SK-MEL-5 (cell line): ENCODE measurements around the gene UBXN10. TPM values are rescaled to one million over a fixed set of nuclear protein-coding genes. Genes with fewer than 3 reads are reported as not detected.
A peak's percentile ranks its signal among the peaks of the same experiment; 100 is the strongest.

Experiments used
- DNase-seq: peaks from one replicate; pipeline ENCODE4 v3.0.0-alpha.2; 2016; ENCODE audit warnings: low read depth, low spot score
- in situ Hi-C: cut with HindIII; loops from 2 replicates; pipeline ENCODE4 v1.10.0; 2016; ENCODE audit warnings: low sequenced_read_pairs, high pct_unique_total_duplicates, low pct_unique_long_range_greater_than_20kb
- total RNA-seq: library from RNA; depleted of rRNA; stranded (reverse); fragments of >200 nt; shearing (Covaris generic); gene quantifications from 2 replicates; pipeline ENCODE4 v1.2.3, GENCODE V29; 2014

Gene UBXN10
- total RNA-seq, 1 experiment from 2014 or later: 0.08 TPM

DNA sequence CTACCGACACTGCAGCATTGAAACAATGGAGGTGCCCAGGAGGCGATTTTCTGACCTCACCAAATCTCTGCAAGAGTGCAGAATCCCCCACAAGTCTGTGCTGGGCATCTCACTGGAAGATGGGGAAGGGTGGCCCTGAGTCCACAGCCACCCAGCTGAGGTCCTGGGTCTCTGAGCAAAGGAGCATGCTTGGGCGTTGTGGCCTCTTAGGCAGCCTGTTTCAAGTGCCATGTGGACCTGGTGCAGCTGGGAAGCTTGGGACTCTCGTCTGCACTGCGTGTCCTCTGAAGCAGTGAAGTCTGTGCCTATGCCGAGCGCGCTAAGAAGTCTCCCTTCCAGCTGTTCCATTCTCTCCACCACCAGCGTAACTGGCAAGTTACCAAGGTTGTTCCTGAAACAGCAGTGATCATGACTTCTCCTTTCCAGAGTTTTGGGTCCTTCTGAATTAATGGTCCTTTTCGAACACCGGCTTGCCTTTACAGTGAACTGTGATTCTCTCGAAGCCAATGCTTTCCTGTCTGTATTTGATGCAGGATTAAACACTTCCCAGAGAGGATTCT is 5.5 kb downstream of the UBXN10 start:
- in situ Hi-C loops: no loop called here
- no peak for DNase-seq

DNA sequence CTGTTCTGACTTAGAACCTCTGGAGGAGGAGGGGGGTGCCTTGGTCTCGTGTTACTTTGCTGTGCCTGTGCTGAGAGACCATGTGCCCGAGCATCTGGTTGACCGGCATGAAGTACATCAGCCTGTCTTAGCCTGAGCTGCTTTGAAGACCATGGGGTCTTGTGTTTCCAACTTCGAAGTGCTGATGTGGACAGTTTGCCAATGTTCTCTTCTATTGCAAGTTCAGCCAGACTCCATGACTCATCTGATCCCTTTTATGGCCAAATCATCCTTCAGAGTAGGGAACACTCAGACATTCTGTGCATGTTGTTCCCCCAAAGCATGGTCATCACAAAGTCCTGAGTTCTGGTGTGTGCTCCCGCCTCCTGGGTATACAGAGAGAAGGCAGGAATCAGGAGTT is 6.5 kb downstream of the UBXN10 start:
- in situ Hi-C loops: no loop called here

GRCh38 chr1:20192871-20193411 is 7.0 kb downstream of the UBXN10 start:
- DNase-seq: no peak
- in situ Hi-C loops: no loop called here

More for the DNA sequence above, 6.5 kb downstream of the UBXN10 start:
- DNase-seq: no peak

- in situ Hi-C loops: no loop called here
- DNase-seq: no peak
Observed at GRCh38 chr1:20194224-20194623, 8.3 kb downstream of the UBXN10 start.

DNA sequence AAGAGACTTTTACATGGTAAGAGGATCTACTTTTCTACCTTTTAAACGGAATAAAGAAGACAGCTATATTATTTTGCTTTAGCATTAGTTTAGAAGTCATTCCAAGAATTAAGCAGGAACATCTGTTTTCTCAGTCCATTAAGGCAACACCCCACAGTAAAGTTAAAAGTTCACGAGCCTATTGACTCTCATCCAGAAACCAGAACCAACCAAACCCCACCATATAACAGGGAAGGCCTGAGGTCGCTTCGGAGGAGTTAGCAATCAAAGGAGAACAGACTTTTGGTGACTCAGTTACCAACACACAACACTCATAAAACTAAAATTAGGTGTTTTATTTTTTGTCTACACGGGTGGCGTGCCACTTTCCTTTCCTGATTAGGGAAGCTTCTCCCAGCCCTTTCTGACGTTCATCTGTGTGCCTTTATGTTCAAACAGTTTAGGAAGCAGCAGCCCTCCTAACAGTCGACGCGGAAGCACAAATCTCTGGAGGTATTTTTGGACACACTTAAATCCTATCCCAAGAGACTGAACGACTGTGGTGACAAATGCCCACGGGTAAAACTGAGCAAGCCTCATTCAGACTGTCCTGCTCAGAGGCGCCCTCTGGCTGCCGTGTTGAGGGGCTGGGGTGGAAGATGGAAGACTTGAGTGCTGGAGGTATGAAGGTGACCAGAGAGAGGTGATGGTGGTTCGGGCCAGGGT is 9.0 kb downstream of the UBXN10 start:
- in situ Hi-C loops: no loop called here
- peak; percentile 62 for DNase-seq

DNA sequence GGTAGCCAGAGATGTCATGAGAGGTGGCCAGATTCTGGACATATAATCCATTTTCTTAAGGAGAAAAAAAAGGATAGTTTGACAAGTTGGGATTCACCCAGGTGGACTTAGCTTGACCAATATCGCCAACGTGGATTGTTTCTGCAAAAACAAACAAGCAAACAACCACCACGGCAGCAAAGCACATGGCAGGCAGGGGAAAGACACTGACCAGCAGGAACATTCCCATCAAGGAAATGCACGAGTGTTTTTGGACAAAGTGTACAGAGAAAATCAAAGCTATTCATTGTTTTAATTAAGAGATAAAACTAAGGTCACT is 9.5 kb downstream of the UBXN10 start:
- DNase-seq: no peak
- in situ Hi-C loops: no loop called here

GRCh38 chr1:20197329-20197791 is 11.5 kb downstream of the UBXN10 start:
- in situ Hi-C loops: no loop called here
- no peak for DNase-seq

DNA sequence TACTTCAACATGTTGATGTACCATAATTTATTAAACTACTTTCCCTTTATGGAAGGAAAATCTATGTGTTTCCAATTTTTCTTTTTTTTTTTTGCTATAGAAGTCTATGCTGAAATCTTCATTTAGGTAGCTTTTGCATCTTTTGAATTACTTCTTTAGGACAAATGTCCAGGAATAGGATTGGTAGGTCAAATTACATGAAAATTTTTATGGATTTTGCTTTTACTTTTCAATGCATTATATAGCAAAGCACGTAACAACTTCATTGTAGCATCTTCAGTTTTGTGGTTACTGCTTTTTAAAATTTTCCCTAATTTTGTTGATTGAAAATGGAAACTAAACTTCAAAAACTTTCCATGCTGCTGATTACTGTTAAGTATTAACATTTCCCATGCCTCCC is 12.4 kb downstream of the UBXN10 start:
- no peak for DNase-seq
- in situ Hi-C loops: no loop called here

DNA sequence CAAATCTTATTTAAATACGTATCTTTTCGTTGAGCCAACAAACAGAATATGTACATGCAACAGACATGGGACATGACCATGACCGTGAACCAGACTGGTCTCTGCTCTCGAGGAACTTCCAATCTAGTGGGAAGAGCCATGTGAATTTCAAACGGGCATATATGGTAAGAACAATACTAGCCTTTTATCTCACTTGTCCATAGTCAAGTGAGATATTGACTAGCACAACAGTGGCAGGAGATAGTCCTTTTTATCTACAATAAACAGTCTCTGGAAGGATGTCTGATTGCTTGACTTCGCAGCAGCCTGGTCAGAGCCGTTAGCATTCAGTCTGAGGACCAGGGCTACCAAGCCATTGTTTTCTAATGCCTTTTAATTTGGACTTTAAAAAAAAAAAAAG is 13.0 kb downstream of the UBXN10 start:
- DNase-seq: no peak
- in situ Hi-C loops: no loop called here

DNA sequence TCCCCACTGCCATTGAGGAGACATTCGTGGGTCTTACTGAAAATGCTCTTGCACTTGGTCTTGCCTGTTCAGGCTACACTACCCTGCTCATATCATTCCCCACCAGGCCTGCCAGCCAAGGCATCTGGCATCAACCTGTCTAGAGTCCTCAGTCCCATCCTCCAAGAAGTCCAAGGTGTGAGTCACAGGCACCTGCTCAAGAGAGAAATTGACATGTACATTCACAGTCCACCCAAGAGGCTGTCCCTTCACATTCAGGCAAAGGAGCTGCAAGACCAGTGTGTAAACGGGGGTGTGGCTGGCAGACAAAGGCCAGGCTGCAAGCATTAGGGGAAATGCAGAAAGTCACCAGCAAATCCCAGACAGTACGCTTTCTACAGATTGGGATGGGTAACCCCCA is 13.5 kb downstream of the UBXN10 start:
- in situ Hi-C loops: no loop called here
- DNase-seq: no peak

DNA sequence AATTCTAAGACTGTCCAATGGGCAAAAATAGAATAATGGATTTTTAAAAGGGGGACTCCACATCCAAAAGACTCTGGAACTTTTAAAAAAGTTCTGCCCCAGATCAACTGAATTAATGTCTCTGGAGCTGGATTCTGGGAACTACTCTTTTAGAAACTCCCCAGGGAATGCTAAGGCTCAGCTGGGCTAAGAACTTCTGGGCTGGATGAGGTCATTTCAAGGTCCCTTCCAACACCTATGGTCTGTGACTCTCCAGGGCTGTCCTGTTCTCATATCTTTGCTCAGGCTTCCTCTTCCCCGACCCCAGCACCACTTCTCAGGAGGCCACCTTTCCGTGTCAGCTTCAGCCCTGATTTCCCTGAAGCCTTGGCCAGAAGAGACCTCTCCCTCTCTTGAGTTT is 13.9 kb downstream of the UBXN10 start:
- in situ Hi-C loops: no loop called here

GRCh38 chr1:20200966-20201365 is 15.1 kb downstream of the UBXN10 start:
- DNase-seq: no peak
- in situ Hi-C loops: no loop called here

More for the DNA sequence above, 13.9 kb downstream of the UBXN10 start:
- no peak for DNase-seq

GRCh38 chr1:20202166-20202565 is 16.3 kb downstream of the UBXN10 start:
- in situ Hi-C loops: no loop called here
- DNase-seq: no peak

DNA sequence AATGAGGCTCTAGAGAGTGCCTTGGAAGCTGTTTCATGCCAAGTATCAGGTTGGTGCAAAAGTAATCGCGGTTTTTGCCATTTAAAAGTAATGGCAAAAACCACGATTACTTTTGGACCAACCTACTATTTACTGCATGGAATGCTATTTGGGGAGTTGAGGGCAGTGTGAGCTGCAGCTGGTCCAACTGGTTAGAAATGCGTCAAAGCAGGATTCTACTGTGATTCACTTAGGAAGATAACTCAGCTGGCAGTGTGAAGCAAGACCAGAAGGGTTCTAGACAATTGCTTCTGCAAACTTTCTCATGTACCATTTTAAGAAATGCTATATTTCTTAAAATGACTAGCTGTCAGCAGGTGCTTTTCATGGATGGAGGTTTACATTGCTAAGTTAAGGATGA is 21.6 kb downstream of the UBXN10 start:
- in situ Hi-C loops: no loop called here

DNA sequence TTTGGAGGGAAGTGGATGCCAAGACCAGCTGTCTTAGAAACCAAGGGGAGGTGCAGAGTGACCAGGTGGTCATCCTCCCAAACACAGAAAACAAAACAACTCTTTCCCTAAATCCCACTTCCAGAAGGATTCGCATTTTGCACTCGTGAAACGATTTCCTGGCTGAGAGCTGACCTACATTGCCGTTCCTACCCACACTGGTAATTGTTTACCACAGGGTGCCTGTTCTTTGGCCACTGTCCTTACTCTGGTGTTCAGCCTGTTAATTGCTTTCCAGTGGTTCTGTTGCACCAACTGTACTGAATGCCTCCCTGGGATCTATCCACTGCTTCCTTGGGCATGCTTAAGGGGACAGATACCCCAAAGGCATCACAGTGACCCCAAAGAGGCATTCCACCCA is 23.6 kb downstream of the UBXN10 start:
- DNase-seq: no peak
- in situ Hi-C loops: no loop called here

More for the DNA sequence above, 21.6 kb downstream of the UBXN10 start:
- DNase-seq: no peak

DNA sequence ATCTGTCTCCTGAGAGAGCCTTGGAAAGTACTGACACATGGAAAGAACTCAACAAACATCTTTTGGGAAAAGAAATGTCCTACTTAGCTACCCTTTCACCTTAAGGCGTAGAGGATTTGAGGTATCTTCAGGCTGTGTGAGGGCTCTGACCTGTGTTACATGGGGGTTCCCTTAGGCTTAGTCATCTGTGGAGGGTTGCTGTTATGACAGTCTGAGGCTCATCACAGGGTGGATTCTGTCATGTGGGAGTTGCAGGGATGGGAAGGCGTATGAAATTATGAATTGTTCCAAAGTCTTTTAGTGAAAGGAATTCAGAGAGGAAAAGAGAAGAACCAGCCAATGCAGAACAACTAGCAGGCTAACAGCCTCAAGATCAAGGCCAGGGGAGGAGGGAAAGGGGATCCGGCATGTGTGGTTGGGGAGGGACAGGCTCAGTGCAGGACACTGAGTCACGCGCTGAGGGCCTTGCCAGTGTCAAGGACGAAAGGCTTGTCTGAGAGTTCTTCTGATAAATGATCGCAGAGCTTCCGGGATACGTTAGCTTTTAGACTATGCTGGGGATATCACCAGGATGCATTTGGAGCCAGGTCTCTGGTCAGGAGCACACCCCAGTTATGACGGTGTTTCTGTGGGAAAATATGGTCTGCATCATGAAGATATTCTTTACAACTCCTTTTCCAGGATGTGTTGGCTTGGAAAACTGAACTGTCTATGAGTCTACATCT is 25.0 kb downstream of the UBXN10 start:
- no peak for DNase-seq
- in situ Hi-C loops: no loop called here

GRCh38 chr1:20211511-20211931 is 25.6 kb downstream of the UBXN10 start:
- no peak for DNase-seq
- in situ Hi-C loops: no loop called here

DNA sequence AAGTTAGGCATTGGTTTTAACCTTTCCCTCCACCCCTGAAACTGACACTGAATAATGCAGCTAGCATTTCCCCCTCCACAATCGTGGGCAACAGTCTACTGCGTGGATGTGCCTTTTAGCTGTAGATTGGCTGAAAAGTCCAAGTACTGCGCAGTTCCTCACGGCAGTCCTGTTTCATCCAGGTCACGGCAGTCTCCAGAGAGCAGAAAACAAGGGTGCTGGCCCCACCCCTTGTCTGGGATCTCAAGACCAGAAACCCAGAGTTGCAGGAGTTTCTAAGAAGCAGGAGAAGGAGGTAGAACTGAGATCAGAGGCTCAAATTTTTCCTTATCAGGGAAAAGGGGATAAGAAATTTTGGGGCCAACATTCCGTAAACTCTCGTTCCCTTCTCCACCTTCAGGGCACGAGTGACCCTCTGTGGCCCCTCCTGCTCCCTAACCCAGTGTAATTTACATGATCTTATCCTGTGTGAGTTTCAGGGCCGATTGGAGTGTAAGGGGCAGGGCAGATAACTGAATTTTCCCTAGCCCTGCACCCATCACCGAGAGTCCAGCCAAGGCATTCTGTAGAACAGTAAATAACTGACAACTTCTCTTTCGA is 26.3 kb downstream of the UBXN10 start:
- no peak for DNase-seq
- in situ Hi-C loops: no loop called here
